Measurements from ENCODE around the gene RSPRY1. TPM values are rescaled to one million over a fixed set of nuclear protein-coding genes. Genes with fewer than 3 reads are reported as not detected.

RSPRY1 gene
- total RNA-seq, 2 experiments from 2014 or later, result 24.5 to 29.4 TPM

DNA sequence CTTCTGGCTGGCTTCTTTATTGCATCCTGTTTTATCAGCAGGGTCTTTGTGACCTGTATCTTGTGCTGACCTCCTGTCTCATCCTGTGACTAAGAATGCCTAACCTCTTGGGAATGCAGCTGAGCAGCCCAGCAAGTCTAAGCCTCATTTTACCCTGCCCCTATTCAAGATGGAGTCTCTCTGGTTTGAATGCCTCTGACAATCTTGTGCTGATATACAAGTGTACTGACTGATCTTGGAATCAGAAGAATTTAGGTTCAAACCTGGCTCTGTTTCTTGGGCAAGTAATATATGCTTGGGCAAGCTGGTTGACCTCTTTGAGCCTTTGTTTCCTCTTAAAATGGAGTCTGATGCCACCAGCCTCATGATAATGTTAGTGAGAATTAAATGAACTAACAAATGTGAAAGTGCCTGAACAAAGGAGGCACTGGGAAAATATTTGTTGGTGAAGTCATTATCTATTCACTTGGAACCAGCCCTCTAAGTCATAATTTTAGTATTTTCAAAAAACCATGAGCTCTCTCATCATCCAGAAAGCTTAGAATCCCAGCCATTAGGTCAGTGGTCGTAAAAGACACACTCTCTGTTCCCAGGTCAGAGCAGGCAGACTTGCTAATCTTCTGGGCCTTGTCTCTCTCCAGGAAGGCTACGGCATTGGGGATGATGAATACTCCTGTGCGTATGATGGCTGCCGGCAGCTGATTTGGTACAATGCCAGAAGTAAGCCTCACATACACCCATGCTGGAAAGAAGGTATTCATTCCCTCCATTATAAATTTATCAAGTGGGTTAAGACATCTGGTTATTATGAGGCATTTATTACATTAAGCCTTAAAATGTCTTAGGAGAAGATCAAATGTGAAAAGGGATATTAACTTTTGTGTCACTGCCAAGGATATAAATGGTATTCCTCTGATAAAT lies 40.8 kb downstream of the RSPRY1 start:
- Mint-ChIP-seq H3K4me1 (ENCODE audit: low read depth) (no peaks in the 10 kb centered on the region), H3K36me3 (ENCODE audit: low read depth) (peaks cover 28% of the 10 kb centered on the region), H3K9me3 (no peaks in the 10 kb centered on the region), H3K27ac (no peak overlapping the region), H3K4me3 (no peak overlapping the region), H3K27me3 (no peaks in the 10 kb centered on the region)
- DNase-seq (no peak), ATAC-seq (no peak)
- TF ChIP-seq, protein P1, sequence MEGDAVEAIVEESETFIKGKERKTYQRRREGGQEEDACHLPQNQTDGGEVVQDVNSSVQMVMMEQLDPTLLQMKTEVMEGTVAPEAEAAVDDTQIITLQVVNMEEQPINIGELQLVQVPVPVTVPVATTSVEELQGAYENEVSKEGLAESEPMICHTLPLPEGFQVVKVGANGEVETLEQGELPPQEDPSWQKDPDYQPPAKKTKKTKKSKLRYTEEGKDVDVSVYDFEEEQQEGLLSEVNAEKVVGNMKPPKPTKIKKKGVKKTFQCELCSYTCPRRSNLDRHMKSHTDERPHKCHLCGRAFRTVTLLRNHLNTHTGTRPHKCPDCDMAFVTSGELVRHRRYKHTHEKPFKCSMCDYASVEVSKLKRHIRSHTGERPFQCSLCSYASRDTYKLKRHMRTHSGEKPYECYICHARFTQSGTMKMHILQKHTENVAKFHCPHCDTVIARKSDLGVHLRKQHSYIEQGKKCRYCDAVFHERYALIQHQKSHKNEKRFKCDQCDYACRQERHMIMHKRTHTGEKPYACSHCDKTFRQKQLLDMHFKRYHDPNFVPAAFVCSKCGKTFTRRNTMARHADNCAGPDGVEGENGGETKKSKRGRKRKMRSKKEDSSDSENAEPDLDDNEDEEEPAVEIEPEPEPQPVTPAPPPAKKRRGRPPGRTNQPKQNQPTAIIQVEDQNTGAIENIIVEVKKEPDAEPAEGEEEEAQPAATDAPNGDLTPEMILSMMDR (IDR thresholded peaks at IDR 0.05), result no peak
- POLR2A ChIA-PET, result no interaction called here
- CTCF ChIA-PET, result no interaction called here
- intact Hi-C loops (cut with micrococcal nuclease), result no loop called here

DNA sequence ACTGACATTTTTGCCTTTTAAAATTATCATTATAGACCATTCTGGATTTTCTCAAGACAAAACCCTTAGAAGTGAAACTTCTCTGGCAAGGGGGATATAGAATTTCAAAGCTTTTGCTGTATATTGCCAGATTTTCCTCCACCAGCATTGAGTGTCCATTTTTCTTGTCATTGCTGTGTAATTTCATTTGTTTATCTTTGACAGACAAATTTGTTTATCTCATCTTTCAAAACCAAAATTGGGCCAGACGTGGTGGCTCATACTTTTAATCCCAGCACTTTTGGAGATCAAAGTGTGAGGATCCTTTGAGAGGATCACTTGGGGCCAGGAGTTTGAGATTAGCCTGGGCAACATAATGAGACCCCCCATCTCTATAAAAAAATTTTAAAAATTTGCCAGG lies 43.0 kb downstream of the RSPRY1 start:
- H3K36me3 Mint-ChIP-seq (ENCODE audit: low read depth), result peaks cover 28% of the 10 kb centered on the region
- H3K4me3 Mint-ChIP-seq, result no peak overlapping the region
- H3K9me3 Mint-ChIP-seq, result no peaks in the 10 kb centered on the region
- TF ChIP-seq, protein P1 (IDR thresholded peaks at IDR 0.05), result no peak
- intact Hi-C loops (cut with micrococcal nuclease), result no loop called here
- H3K4me1 Mint-ChIP-seq (ENCODE audit: low read depth), result no peaks in the 10 kb centered on the region
- no peak overlapping the region for H3K27ac Mint-ChIP-seq
- ChIA-PET CTCF (no interaction called here), POLR2A (interaction anchor here (0.6 to 1.2 kb wide), 2 partner anchors 10 to 80 kb away, joined by 3 to 4 read pairs; no protein-coding TSS in a partner anchor)
- no peaks in the 10 kb centered on the region for H3K27me3 Mint-ChIP-seq
- no peak for ATAC-seq
- no peak for DNase-seq

- DNase-seq, result no peak
- intact Hi-C loops (cut with micrococcal nuclease), result no loop called here
- no peak overlapping the region for H3K4me3 Mint-ChIP-seq
- peaks cover 6% of the 10 kb centered on the region for H3K4me1 Mint-ChIP-seq (ENCODE audit: low read depth)
- ChIA-PET POLR2A (no interaction called here), CTCF (interaction anchor here (0.8 kb wide), 1 partner anchor 17 kb away, joined by 3 read pairs; no protein-coding TSS in a partner anchor)
- ATAC-seq, result no peak
- no peak overlapping the region for H3K27ac Mint-ChIP-seq
- H3K27me3 Mint-ChIP-seq, result no peaks in the 10 kb centered on the region
- H3K9me3 Mint-ChIP-seq, result no peaks in the 10 kb centered on the region
- peaks cover 43% of the 10 kb centered on the region for H3K36me3 Mint-ChIP-seq (ENCODE audit: low read depth)
- TF ChIP-seq, protein P1 (IDR thresholded peaks at IDR 0.05), result no peak
Observed at GRCh38 chr16:57231821-57232350, 45.8 kb downstream of the RSPRY1 start.

DNA sequence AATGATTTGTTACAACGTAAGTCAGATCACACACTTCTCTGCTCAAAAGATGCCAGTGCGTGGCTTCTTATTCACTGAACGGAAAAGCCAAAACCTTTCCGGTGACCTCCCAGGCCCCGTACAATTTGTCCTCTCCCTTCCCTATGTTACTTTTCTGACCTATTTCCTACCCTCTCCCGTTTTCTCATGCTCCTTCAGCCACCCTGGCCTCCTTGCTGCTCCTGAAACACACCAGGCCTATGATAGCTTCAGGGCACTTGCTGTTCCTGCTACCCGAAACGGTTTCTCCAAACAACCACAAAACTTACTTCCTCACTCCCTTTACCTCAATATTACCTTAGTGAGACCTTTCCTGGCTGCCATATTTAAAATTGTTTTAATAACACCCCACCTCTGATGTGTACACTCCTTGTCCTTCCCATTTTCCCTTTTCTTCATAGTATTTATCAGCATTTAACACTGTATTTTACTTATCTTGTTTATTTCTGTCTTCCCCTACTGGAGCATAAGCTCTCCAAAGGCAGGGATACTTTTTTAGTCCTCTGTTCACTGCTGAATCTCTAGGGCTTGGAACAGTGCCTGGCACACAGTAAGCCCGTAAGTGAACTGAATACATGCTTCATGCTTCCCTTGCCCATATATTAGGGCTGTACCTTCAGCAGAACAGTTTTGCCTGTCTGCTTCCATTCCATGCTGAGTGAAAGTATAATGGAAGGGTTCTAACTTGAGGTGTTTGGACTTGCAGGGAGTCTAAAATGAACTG lies 48.0 kb downstream of the RSPRY1 start:
- Mint-ChIP-seq H3K27ac (no peak overlapping the region), H3K36me3 (ENCODE audit: low read depth) (peaks cover 49% of the 10 kb centered on the region)
- intact Hi-C loops (cut with micrococcal nuclease), result no loop called here

More for the DNA sequence above, 48.0 kb downstream of the RSPRY1 start:
- ChIA-PET POLR2A (no interaction called here), CTCF (interaction anchor here (1.4 kb wide), 1 partner anchor 29 kb away, joined by 3 read pairs; no protein-coding TSS in a partner anchor)
- no peaks in the 10 kb centered on the region for H3K9me3 Mint-ChIP-seq
- TF ChIP-seq, protein P1 (IDR thresholded peaks at IDR 0.05), result no peak
- H3K27me3 Mint-ChIP-seq, result no peaks in the 10 kb centered on the region
- DNase-seq, result no peak
- no peak overlapping the region for H3K4me3 Mint-ChIP-seq
- ATAC-seq, result no peak
- H3K4me1 Mint-ChIP-seq (ENCODE audit: low read depth), result peaks cover 10% of the 10 kb centered on the region
